HepG2 (cell line): ENCODE measurements around the gene NTM. TPM values are rescaled to one million over a fixed set of nuclear protein-coding genes. Genes with fewer than 3 reads are reported as not detected.

Experiments
- ATAC-seq: fragments of 200-7000 bp; cut with Tn5 transposase; 3 replicates; pipeline ENCODE4 v1.9.1; 2020; ENCODE audit warnings: mild to moderate bottlenecking, moderate library complexity
- BruUV-seq: library from RNA; stranded (reverse); fragments of 400-500 nt; replicated peaks from 2 replicates; lab custom pipeline; 2021; lab: Mats Ljungman, UMichigan
- CTCF ChIA-PET: fragments of 300-600 bp; formaldehyde crosslinking; extraction: SDS; loops from one replicate; lab custom pipeline; 2021; ENCODE audit warnings: low total read pairs, inconsistent platforms, low intra/inter-chr PET ratio; lab: Yijun Ruan, JAX
- POLR2A ChIA-PET: fragments of 350-600 bp; sonication (Branson Sonifier 250); formaldehyde crosslinking; loops from one replicate; lab custom pipeline; 2020; ENCODE audit warnings: antibody characterized with exemption, inconsistent platforms; lab: Yijun Ruan, JAX
- DNase-seq: peaks from one replicate; pipeline ENCODE4 v3.0.0-alpha.2; 2015; ENCODE audit warnings: low spot score
- FAIRE-seq: peaks from 3 replicates; lab custom pipeline; 2011; peaks lifted over from hg19 to GRCh38; lab: Jason Lieb, UNC
- H2AFZ ChIP-seq: one replicate; pipeline ENCODE4 v1.6.1; 2011; ENCODE audit warnings: low read length, inconsistent platforms
- H3K27ac ChIP-seq: fragments of 300-600 bp; 3 replicates; pipeline ENCODE4 v1.8.0; 2011; ENCODE audit warnings: mixed run types, mild to moderate bottlenecking, mixed read lengths, low read length, inconsistent platforms; ENCODE audit not compliant: insufficient read depth; ENCODE audit errors: extremely low read length
- H3K27me3 ChIP-seq, 2 experiments: fragments of 200-600 bp in 1 of 2; 2 replicates in 1 of 2; 3 replicates in 1 of 2; pipeline versions ENCODE4 v1.6.0 to v1.8.0; 2011; ENCODE audit warnings: low read length in 2 of 2, mild to moderate bottlenecking in 2 of 2, moderate library complexity in 2 of 2, inconsistent platforms in 1 of 2; ENCODE audit not compliant: insufficient read depth in 2 of 2, control insufficient read depth in 1 of 2
- H3K36me3 ChIP-seq, 2 experiments: fragments of 200-600 bp in 1 of 2; replicated peaks in 1 of 2; 2 replicates in 1 of 2; 3 replicates in 1 of 2; pipeline versions ENCODE4 v1.5.1 to v1.8.0; 2011; ENCODE audit warnings: low read length in 2 of 2, inconsistent platforms in 1 of 2; ENCODE audit not compliant: insufficient read depth in 2 of 2, control insufficient read depth in 1 of 2
- H3K4me1 ChIP-seq: 2 replicates; pipeline ENCODE4 v1.5.1; 2012; ENCODE audit warnings: low read length, inconsistent platforms; ENCODE audit not compliant: insufficient read depth
- H3K4me2 ChIP-seq: 2 replicates; pipeline ENCODE4 v1.6.0; 2011; ENCODE audit warnings: low read depth, low read length, inconsistent platforms
- H3K4me3 ChIP-seq, 3 experiments: fragments of 200-600 bp in 1 of 3; sonication (generic), shearing (Covaris generic) in 1 of 3; replicated peaks in 1 of 3; 2 replicates each; pipeline ENCODE4 v1.5.1; 2011 to 2016; ENCODE audit warnings: low read length in 3 of 3, inconsistent platforms in 2 of 3, low read depth in 2 of 3, mild to moderate bottlenecking in 2 of 3, control low read depth in 1 of 3, mixed read lengths in 1 of 3; ENCODE audit not compliant: insufficient read depth in 1 of 3
- H3K79me2 ChIP-seq: one replicate; pipeline ENCODE4 v1.6.1; 2011; ENCODE audit warnings: low read length, inconsistent platforms; ENCODE audit not compliant: insufficient read depth
- H3K9ac ChIP-seq: 2 replicates; pipeline ENCODE4 v1.6.0; 2011; ENCODE audit warnings: mild to moderate bottlenecking, low read depth, low read length, inconsistent platforms; ENCODE audit not compliant: insufficient read depth
- H3K9me3 ChIP-seq: 2 replicates; pipeline ENCODE4 v1.5.1; 2012; ENCODE audit warnings: mild to moderate bottlenecking, low read length
- H4K20me1 ChIP-seq: 2 replicates; pipeline ENCODE4 v1.6.0; 2011; ENCODE audit warnings: inconsistent platforms, mild to moderate bottlenecking, low read length, moderate library complexity; ENCODE audit not compliant: insufficient read depth
- ARHGAP35 ChIP-seq: sonication (generic); formaldehyde crosslinking; IDR thresholded peaks from 2 replicates; pipeline ENCODE4 v1.9.0; 2022; ENCODE audit warnings: mild to moderate bottlenecking, inconsistent platforms, moderate library complexity, missing genetic modification reagents, borderline replicate concordance
- FOXJ3 ChIP-seq: sonication (generic); formaldehyde crosslinking; IDR thresholded peaks from 2 replicates; pipeline ENCODE4 v1.4.0; 2020; ENCODE audit warnings: missing genetic modification reagents, mild to moderate bottlenecking, borderline replicate concordance
- IKZF4 ChIP-seq: sonication (generic); formaldehyde crosslinking; IDR thresholded peaks from 2 replicates; pipeline ENCODE4 v1.5.1; 2020; ENCODE audit warnings: borderline replicate concordance, mild to moderate bottlenecking, low read depth, missing genetic modification reagents; ENCODE audit errors: not compliant biosample characterization
- KDM1A ChIP-seq: IDR thresholded peaks from 2 replicates; pipeline ENCODE4 v1.6.1; 2016; ENCODE audit warnings: missing compliant biosample characterization
- MXI1 ChIP-seq: IDR thresholded peaks from 3 replicates; pipeline ENCODE4 v1.6.1; 2012; ENCODE audit warnings: low read depth, low read length, inconsistent platforms, borderline replicate concordance
- SOX13 ChIP-seq, 3 experiments: fragments of 450-650 bp in 1 of 3; sonication (generic) in 1 of 3; formaldehyde crosslinking in 1 of 3; IDR thresholded peaks in 2 of 3; conservative IDR thresholded peaks in 1 of 3; 2 replicates each; pipeline versions ENCODE4 v1.5.0 to v1.6.1; 2016 to 2020; ENCODE audit warnings: antibody characterized with exemption in 1 of 3, mild to moderate bottlenecking in 1 of 3, missing compliant biosample characterization in 1 of 3, missing genetic modification reagents in 1 of 3, moderate library complexity in 1 of 3
- TRIM24 ChIP-seq: sonication (generic); formaldehyde crosslinking; IDR thresholded peaks from 2 replicates; pipeline ENCODE4 v1.8.0; 2022; ENCODE audit warnings: mild to moderate bottlenecking, missing genetic modification reagents
- ZNF331 ChIP-seq: sonication (generic); formaldehyde crosslinking; IDR thresholded peaks from 2 replicates; pipeline ENCODE4 v1.4.0; 2020; ENCODE audit warnings: missing genetic modification reagents
- ZNF567 ChIP-seq: sonication (generic); formaldehyde crosslinking; IDR thresholded peaks from 2 replicates; pipeline ENCODE4 v1.8.1; 2023; ENCODE audit warnings: mild to moderate bottlenecking, missing genetic modification reagents, borderline replicate concordance
- WGBS: methylation state at CpG from one replicate; pipeline ENCODE4 v1.1.6; 2017; ENCODE audit warnings: low lambda C conversion rate; 5-methylcytosine and 5-hydroxymethylcytosine counted together
- in situ Hi-C: cut with HindIII; loops from 2 replicates; pipeline ENCODE4 v1.10.0; 2017; ENCODE audit warnings: low pct_unique_long_range_greater_than_20kb; ENCODE audit not compliant: extremely low pct_ligation_motif_present
- intact Hi-C: fragments of 100-400 bp; cut with micrococcal nuclease; formaldehyde crosslinking; loops from one replicate; pipeline ENCODE4 v1.10.0; 2022; ENCODE audit not compliant: unreplicated experiment
- polyA plus RNA-seq, 8 experiments: library from polyadenylated mRNA; depleted of rRNA in 3 of 8; stranded (reverse) in 7 of 8; unstranded in 1 of 8; fragments of >200 nt; fragmentation: Illumina TruSeq in 4 of 8; extraction: Trizol in 4 of 8; gene quantifications; 2 replicates each; pipeline versions ENCODE4 v1.2.1 to v1.2.3, GENCODE V29; 2011 to 2016; ENCODE audit warnings: low read depth in 4 of 8, missing spikeins in 1 of 8, mixed read lengths in 1 of 8; ENCODE audit not compliant: insufficient read depth in 1 of 8
- total RNA-seq, 5 experiments: library from RNA; depleted of rRNA; stranded (reverse); fragments of >200 nt; fragmentation: Illumina TruSeq; extraction: Trizol; gene quantifications; 2 replicates each; pipeline ENCODE4 v1.2.3, GENCODE V29; 2016; ENCODE audit warnings: low read depth in 1 of 5
- TF ChIP-seq, protein P1 (sequence below): sonication (generic); formaldehyde crosslinking; IDR thresholded peaks from 2 replicates; pipeline ENCODE4 v1.4.0; 2020; ENCODE audit warnings: mild to moderate bottlenecking, low read depth, missing genetic modification reagents
- TF ChIP-seq, protein P2 (sequence below): sonication (generic); formaldehyde crosslinking; IDR thresholded peaks from 2 replicates; pipeline ENCODE4 v1.5.1; 2020; ENCODE audit warnings: missing genetic modification reagents, mild to moderate bottlenecking, borderline replicate concordance

NTM gene
- total and polyA plus RNA-seq, 2 of the 13 experiments (the other 11 are each of a cell fraction or from before 2014, with no cell fraction given), result not detected

DNA sequence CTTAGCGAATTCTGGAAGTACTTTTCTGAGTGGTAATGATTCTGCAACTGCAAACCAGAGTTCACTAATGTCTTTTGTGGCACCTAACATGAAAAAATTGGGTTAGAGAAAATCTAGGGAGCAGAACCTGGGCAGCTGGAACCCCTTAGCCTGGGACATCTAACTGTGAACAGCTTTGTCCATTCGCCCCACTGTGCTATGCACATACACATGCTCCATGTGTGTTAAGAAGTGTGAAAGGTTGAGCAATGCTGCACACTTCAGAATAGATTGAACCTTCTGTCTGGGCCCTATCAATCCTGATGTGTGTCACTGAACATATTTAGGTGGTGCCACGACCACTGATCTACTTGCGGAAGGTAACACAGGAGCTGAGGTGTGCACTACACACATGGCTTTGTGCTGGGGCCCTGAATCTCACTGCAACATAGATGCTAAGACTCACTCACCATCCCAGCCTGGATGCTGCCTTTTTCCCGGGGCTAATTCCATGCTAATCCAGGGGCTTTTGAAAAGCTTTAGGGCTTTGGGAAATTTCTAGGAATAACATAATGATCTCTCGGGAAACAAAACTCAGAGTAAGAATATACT lies 976.2 kb downstream of the NTM start:
- Histone ChIP-seq H3K27ac (no peak overlapping the region), H4K20me1 (no peaks in the 10 kb centered on the region), H3K4me3 (no peak overlapping the region), H3K4me1 (no peaks in the 10 kb centered on the region), H3K79me2 (no peaks in the 10 kb centered on the region), H3K9ac (no peak overlapping the region), H2AFZ (no peak overlapping the region), H3K27me3 (0 out of 5 replicates have a peak, but pooled peaks cover 0 to 2% of the 10 kb centered on the region in 2 experiments), H3K9me3 (no peaks in the 10 kb centered on the region), H3K36me3 (no peaks in the 10 kb centered on the region), H3K4me2 (no peak overlapping the region)
- no TSS peak for BruUV-seq
- FAIRE-seq, result no peak
- no peak for ATAC-seq
- CTCF ChIA-PET, result no interaction called here
- intact Hi-C loops, result no loop called here
- 20% methylated on average over 5 of the region's 6 CpGs for WGBS
- no peak for TF ChIP-seq ZNF331 (CRISPR knock-in tag)
- no peak for TF ChIP-seq ARHGAP35
- TF ChIP-seq MXI1, result no peak
- TF ChIP-seq TRIM24, result no peak
- in situ Hi-C loops, result no loop called here
- DNase-seq, result no peak
- POLR2A ChIA-PET, result no interaction called here

DNA sequence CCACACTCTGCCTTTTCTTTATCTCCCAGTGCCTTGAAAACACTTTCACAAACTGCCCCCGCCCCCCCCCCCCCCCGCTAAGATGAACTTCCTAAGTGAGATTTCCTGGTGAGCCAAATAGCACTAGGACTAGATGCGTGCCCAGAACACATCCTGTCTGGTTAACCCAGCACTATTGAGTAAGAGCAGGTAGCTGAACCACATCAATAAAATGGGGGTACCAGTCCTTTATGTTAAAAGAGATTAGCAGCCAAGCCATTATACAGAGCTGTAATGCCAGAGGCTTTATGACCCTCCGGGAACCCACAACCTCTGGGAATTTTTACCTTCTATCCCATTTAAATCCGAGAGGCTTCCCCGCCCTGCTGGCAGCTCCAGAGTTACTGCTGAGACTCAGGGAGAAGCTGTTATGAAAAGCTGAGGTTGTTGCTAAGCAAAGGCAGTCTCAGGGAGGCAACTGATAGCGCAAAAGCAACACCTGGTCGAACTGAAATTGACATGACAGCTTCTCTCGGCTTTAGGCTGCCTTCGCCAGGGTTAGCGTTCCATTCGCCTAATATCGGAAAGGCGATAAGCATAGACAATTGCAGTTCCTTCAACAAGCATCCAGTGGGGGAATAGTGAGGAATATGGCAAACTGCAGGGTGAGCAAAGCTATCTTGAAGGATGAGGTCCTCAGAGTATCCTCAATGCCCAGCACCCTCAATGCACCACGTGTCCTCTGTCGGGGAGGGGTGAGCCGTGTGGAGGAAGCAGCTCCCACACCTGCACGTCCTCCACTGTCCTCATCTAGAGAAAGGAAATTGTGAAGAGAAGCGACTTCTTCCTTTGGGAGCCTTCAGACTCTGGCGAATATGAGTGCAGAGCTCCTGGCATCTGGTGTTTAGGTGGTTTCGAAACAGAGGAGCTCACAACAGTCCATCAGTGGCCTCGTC lies 977.0 kb downstream of the NTM start:
- H4K20me1 ChIP-seq, result no peaks in the 10 kb centered on the region
- H3K9me3 ChIP-seq, result no peaks in the 10 kb centered on the region
- POLR2A ChIA-PET, result no interaction called here
- H3K36me3 ChIP-seq, result no peaks in the 10 kb centered on the region
- BruUV-seq, result no TSS peak
- no peak overlapping the region for H3K9ac ChIP-seq
- in situ Hi-C loops (no loop called here), intact Hi-C loops (no loop called here)
- no peaks in the 10 kb centered on the region for H3K4me1 ChIP-seq
- no peak overlapping the region for H3K4me3 ChIP-seq
- WGBS, result 38% methylated on average over 13 of the region's 22 CpGs
- DNase-seq (no peak), ATAC-seq (no peak), FAIRE-seq (no peak)
- CTCF ChIA-PET, result no interaction called here
- 0 out of 5 replicates have a peak, but pooled peaks cover 0 to 2% of the 10 kb centered on the region in 2 experiments for H3K27me3 ChIP-seq
- H3K4me2 ChIP-seq, result no peak overlapping the region
- no peak overlapping the region for H3K27ac ChIP-seq
- H3K79me2 ChIP-seq, result no peaks in the 10 kb centered on the region
- H2AFZ ChIP-seq, result no peak overlapping the region
- TF ChIP-seq, protein P1, sequence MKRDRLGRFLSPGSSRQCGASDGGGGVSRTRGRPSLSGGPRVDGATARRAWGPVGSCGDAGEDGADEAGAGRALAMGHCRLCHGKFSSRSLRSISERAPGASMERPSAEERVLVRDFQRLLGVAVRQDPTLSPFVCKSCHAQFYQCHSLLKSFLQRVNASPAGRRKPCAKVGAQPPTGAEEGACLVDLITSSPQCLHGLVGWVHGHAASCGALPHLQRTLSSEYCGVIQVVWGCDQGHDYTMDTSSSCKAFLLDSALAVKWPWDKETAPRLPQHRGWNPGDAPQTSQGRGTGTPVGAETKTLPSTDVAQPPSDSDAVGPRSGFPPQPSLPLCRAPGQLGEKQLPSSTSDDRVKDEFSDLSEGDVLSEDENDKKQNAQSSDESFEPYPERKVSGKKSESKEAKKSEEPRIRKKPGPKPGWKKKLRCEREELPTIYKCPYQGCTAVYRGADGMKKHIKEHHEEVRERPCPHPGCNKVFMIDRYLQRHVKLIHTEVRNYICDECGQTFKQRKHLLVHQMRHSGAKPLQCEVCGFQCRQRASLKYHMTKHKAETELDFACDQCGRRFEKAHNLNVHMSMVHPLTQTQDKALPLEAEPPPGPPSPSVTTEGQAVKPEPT (CRISPR knock-in tag), result no peak
- no peak for TF ChIP-seq FOXJ3 (CRISPR knock-in tag)
- TF ChIP-seq SOX13 (IDR thresholded peaks at IDR 0.05), result no peak
- no peak for TF ChIP-seq SOX13 (CRISPR knock-in tag; conservative IDR thresholded peaks at IDR 0.05 in 1 of 2, IDR thresholded peaks at IDR 0.05 in 1 of 2)
- no peak for TF ChIP-seq ZNF567 (CRISPR knock-in tag)
- TF ChIP-seq, protein P2, sequence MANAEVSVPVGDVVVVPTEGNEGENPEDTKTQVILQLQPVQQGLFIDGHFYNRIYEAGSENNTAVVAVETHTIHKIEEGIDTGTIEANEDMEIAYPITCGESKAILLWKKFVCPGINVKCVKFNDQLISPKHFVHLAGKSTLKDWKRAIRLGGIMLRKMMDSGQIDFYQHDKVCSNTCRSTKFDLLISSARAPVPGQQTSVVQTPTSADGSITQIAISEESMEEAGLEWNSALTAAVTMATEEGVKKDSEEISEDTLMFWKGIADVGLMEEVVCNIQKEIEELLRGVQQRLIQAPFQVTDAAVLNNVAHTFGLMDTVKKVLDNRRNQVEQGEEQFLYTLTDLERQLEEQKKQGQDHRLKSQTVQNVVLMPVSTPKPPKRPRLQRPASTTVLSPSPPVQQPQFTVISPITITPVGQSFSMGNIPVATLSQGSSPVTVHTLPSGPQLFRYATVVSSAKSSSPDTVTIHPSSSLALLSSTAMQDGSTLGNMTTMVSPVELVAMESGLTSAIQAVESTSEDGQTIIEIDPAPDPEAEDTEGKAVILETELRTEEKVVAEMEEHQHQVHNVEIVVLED (CRISPR knock-in tag), result no peak
- TF ChIP-seq KDM1A, result no peak
- no peak for TF ChIP-seq IKZF4 (CRISPR knock-in tag)
